HG02623 (cell line): Measurements from ENCODE around the gene SUSD3.

Experiments used
- ATAC-seq: cut with Tn5 transposase; IDR thresholded peaks from one replicate; pipeline ENCODE4 v1.9.1; 2021; ENCODE audit warnings: moderate library complexity; ENCODE audit not compliant: unreplicated experiment

The SUSD3 gene

GRCh38 chr9:93121316-93122241, 63.1 kb downstream of the SUSD3 start:
- no peak for ATAC-seq

- no peak for ATAC-seq
Measured at GRCh38 chr9:93122721-93123221, 64.3 kb downstream of the SUSD3 start.

- no peak for ATAC-seq
Measured at GRCh38 chr9:93123561-93124283, 65.2 kb downstream of the SUSD3 start.

GRCh38 chr9:93124793-93125192, 66.3 kb downstream of the SUSD3 start:
- ATAC-seq, result no peak

- ATAC-seq, result no peak
Measured at GRCh38 chr9:93125331-93125894, 66.9 kb downstream of the SUSD3 start.

- no peak for ATAC-seq
Measured at GRCh38 chr9:93126151-93126781, 67.8 kb downstream of the SUSD3 start.

- ATAC-seq, result no peak
Measured at GRCh38 chr9:93126825-93127368, 68.4 kb downstream of the SUSD3 start.

- ATAC-seq, result no peak
Measured at GRCh38 chr9:93127395-93127911, 69.0 kb downstream of the SUSD3 start.

GRCh38 chr9:93128011-93128714, 69.7 kb downstream of the SUSD3 start:
- ATAC-seq, result no peak

GRCh38 chr9:93128715-93129224, 70.3 kb downstream of the SUSD3 start:
- ATAC-seq, result no peak

GRCh38 chr9:93129286-93129685, 70.8 kb downstream of the SUSD3 start:
- ATAC-seq, result no peak

GRCh38 chr9:93129691-93130500, 71.4 kb downstream of the SUSD3 start:
- ATAC-seq, result no peak

GRCh38 chr9:93130861-93131481, 72.5 kb downstream of the SUSD3 start:
- no peak for ATAC-seq

GRCh38 chr9:93131599-93132286, 73.2 kb downstream of the SUSD3 start:
- no peak for ATAC-seq

GRCh38 chr9:93132287-93132927, 73.9 kb downstream of the SUSD3 start:
- no peak for ATAC-seq

- no peak for ATAC-seq
Measured at GRCh38 chr9:93132946-93133680, 74.6 kb downstream of the SUSD3 start.

GRCh38 chr9:93133681-93134014, 75.1 kb downstream of the SUSD3 start:
- peak; percentile 34 for ATAC-seq
